ENCODE results near the gene ZNF862. TPM values are rescaled to one million over a fixed set of nuclear protein-coding genes. Genes with fewer than 3 reads are reported as not detected.
A peak's percentile ranks its signal among the peaks of the same experiment; 100 is the strongest.

ZNF862 gene
- 10 to 100 TPM in 3 of 4 donors, 1 to 10 TPM in 1; 6.6 to 40.3 (median 18.6) TPM for total RNA-seq

GRCh38 chr7:149838224-149838991 lies at the start of gene ZNF862:
Gene ZNF862 (plus strand): TSS chr7:149838375. CDS start chr7:149838612, 237 bp downstream.
- H3K27me3 ChIP-seq: peaks cover 4% of the 10 kb centered on the region
- WGBS, 2 donors (ENCODE audit: low coverage in 1 of 2): no CpG with 5 or more reads among the region's 86 CpGs
- peak; percentile 99 for ATAC-seq
- peak within 1 kb of the TSS; percentile 84 to 96 (median 94) for H3K27ac ChIP-seq
- peaks cover 0 to 19% (median 4%) of the 10 kb centered on the region in 3 donors for H3K4me1 ChIP-seq
- no peaks in the 10 kb centered on the region for H3K36me3 ChIP-seq
- TF ChIP-seq POLR2A (IDR thresholded peaks at IDR 0.05): peak; percentile 63 to 71
- peak in 2 of 4 experiments; percentile 8 to 32 for TF ChIP-seq CTCF (IDR thresholded peaks at IDR 0.05)
- no peak for TF ChIP-seq EP300 (IDR thresholded peaks at IDR 0.05)
- TF ChIP-seq POLR2AphosphoS5 (IDR thresholded peaks at IDR 0.05): peak; percentile 84
- peak within 1 kb of the TSS; percentile 76 to 96 for H3K4me3 ChIP-seq
- H3K9me3 ChIP-seq: no peaks in the 10 kb centered on the region

- H3K4me1 ChIP-seq: peaks cover 0 to 20% (median 0%) of the 10 kb centered on the region in 3 donors
- no peak overlapping the region for H3K4me3 ChIP-seq
- no peak for TF ChIP-seq EP300 (IDR thresholded peaks at IDR 0.05)
- TF ChIP-seq CTCF (IDR thresholded peaks at IDR 0.05): no peak
- TF ChIP-seq POLR2AphosphoS5 (IDR thresholded peaks at IDR 0.05): no peak
- WGBS, 2 donors (ENCODE audit: low coverage in 1 of 2): no CpG with 5 or more reads among the region's 19 CpGs
- H3K9me3 ChIP-seq: no peaks in the 10 kb centered on the region
- peaks cover 55% of the 10 kb centered on the region for H3K27me3 ChIP-seq
- no peaks in the 10 kb centered on the region for H3K36me3 ChIP-seq
- ATAC-seq: no peak
- H3K27ac ChIP-seq: no peak overlapping the region
These were observed 49.1 kb upstream of the ZNF862 start for GRCh38 chr7:149789101-149789500.

GRCh38 chr7:149790146-149790548 lies 48.0 kb upstream of the ZNF862 start:
- H3K27ac ChIP-seq: no peak overlapping the region
- 0% methylated on average over 1 of the region's 56 CpGs; no CpG with 5 or more reads in 1 of the 2 donors for WGBS, 2 donors (ENCODE audit: low coverage in 1 of 2)
- no peak for ATAC-seq
- TF ChIP-seq EP300 (IDR thresholded peaks at IDR 0.05) (no peak), POLR2A (IDR thresholded peaks at IDR 0.05) (no peak), CTCF (IDR thresholded peaks at IDR 0.05) (peak in 3 of 4 experiments; percentile 27 to 61 (median 46)), POLR2AphosphoS5 (IDR thresholded peaks at IDR 0.05) (no peak)
- no peaks in the 10 kb centered on the region for H3K9me3 ChIP-seq
- H3K4me3 ChIP-seq: peak overlapping the region in 1 of 2 donors; percentile 10
- H3K27me3 ChIP-seq: peaks cover 55% of the 10 kb centered on the region
- H3K36me3 ChIP-seq: no peaks in the 10 kb centered on the region
- peaks cover 0 to 20% (median 0%) of the 10 kb centered on the region in 3 donors for H3K4me1 ChIP-seq

GRCh38 chr7:149790754-149791360 lies 47.3 kb upstream of the ZNF862 start:
- peaks cover 0 to 20% (median 0%) of the 10 kb centered on the region in 3 donors for H3K4me1 ChIP-seq
- no peak overlapping the region for H3K4me3 ChIP-seq
- H3K9me3 ChIP-seq: no peaks in the 10 kb centered on the region
- H3K27ac ChIP-seq: no peak overlapping the region
- WGBS, 2 donors (ENCODE audit: low coverage in 1 of 2): 84% methylated on average over 5 of the region's 14 CpGs; no CpG with 5 or more reads in 1 of the 2 donors
- H3K36me3 ChIP-seq: no peaks in the 10 kb centered on the region
- H3K27me3 ChIP-seq: peaks cover 55% of the 10 kb centered on the region
- TF ChIP-seq POLR2A (IDR thresholded peaks at IDR 0.05) (no peak), POLR2AphosphoS5 (IDR thresholded peaks at IDR 0.05) (no peak)
- no peak for ATAC-seq

- H3K4me1 ChIP-seq: peaks cover 0 to 20% (median 0%) of the 10 kb centered on the region in 3 donors
- no peak overlapping the region for H3K4me3 ChIP-seq
- TF ChIP-seq POLR2A (IDR thresholded peaks at IDR 0.05) (no peak), EP300 (IDR thresholded peaks at IDR 0.05) (no peak), CTCF (IDR thresholded peaks at IDR 0.05) (no peak), POLR2AphosphoS5 (IDR thresholded peaks at IDR 0.05) (no peak)
- peaks cover 55% of the 10 kb centered on the region for H3K27me3 ChIP-seq
- WGBS, 2 donors (ENCODE audit: low coverage in 1 of 2): 80% methylated on average over 1 of the region's 21 CpGs; no CpG with 5 or more reads in 1 of the 2 donors
- no peaks in the 10 kb centered on the region for H3K36me3 ChIP-seq
- no peaks in the 10 kb centered on the region for H3K9me3 ChIP-seq
- no peak for ATAC-seq
- no peak overlapping the region for H3K27ac ChIP-seq
These were observed 46.6 kb upstream of the ZNF862 start for GRCh38 chr7:149791411-149792219.

Measured in gastroesophageal sphincter (tissue), 4 donors.